Measurements from ENCODE around the gene NLGN1. TPM values are rescaled to one million over a fixed set of nuclear protein-coding genes. Genes with fewer than 3 reads are reported as not detected.

Gene NLGN1
- total and polyA plus RNA-seq, 5 experiments from 2014 or later, result not detected

DNA sequence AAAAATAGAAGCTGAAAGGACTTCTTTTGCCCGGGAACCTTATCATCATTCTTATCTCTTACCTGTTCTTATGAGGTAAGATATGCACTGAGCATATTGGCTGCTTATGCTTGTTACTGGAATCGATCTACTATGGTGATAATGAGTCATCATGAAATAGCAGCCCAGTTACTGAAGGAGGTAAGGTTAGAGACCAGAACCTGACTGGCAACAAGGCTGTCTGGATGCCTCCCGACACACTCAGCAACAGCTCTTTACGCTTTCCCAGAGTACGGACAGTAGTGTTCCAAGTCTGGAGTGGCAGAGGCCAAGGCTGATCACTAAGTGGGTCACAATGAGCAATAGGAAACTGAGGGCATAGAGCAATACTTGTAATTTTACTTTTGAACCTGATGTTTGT, 314.1 kb downstream of the NLGN1 start:
- ATAC-seq (no peak), DNase-seq (no peak)
- Mint-ChIP-seq H3K27ac (no peak overlapping the region), H3K27me3 (no peaks in the 10 kb centered on the region), H3K9me3 (peaks cover 0 to 4% (median 0%) of the 10 kb centered on the region in 9 donors), H3K4me3 (no peak overlapping the region), H3K36me3 (no peaks in the 10 kb centered on the region), H3K4me1 (no peaks in the 10 kb centered on the region)
- POLR2A ChIA-PET, result no interaction called here

- no peak for ATAC-seq
- Mint-ChIP-seq H3K9me3 (peaks cover 0 to 19% (median 0%) of the 10 kb centered on the region in 9 donors), H3K4me3 (no peak overlapping the region), H3K4me1 (no peaks in the 10 kb centered on the region), H3K27me3 (no peaks in the 10 kb centered on the region), H3K36me3 (no peaks in the 10 kb centered on the region), H3K27ac (no peak overlapping the region)
- no peak for DNase-seq
- POLR2A ChIA-PET, result no interaction called here
Observed at GRCh38 chr3:173719585-173719984, 322.0 kb downstream of the NLGN1 start.

GRCh38 chr3:173725507-173725906, 328.0 kb downstream of the NLGN1 start:
- Mint-ChIP-seq H3K4me3 (no peak overlapping the region), H3K9me3 (peaks cover 0 to 14% (median 2%) of the 10 kb centered on the region in 9 donors), H3K27ac (no peak overlapping the region), H3K36me3 (no peaks in the 10 kb centered on the region), H3K27me3 (no peaks in the 10 kb centered on the region), H3K4me1 (no peaks in the 10 kb centered on the region)
- ATAC-seq, result no peak
- POLR2A ChIA-PET, result no interaction called here
- no peak for DNase-seq

DNA sequence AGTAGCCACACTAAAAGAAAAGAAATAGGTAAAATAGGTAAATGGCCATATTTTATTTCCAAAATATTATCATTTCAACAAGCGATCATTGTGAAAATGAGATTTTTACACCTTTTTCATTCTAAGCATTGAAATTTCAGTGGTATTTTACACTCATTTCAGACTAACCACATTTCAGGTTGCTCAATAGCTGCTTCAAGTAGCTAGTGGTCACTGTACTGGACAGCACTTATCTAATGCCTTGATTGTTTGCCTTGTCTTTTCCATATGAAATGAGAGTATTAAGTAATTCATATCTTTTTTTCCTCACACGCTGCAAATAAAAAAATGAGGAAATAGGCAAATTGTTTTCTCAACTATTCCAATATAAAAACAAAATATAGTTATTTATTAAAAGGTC, 332.8 kb downstream of the NLGN1 start:
- no peak overlapping the region for H3K4me3 Mint-ChIP-seq
- no peak for ATAC-seq
- no peak overlapping the region for H3K27ac Mint-ChIP-seq
- no peaks in the 10 kb centered on the region for H3K4me1 Mint-ChIP-seq
- no peaks in the 10 kb centered on the region for H3K36me3 Mint-ChIP-seq
- H3K9me3 Mint-ChIP-seq, result peaks cover 0 to 3% (median 0%) of the 10 kb centered on the region in 9 donors
- DNase-seq, result no peak
- POLR2A ChIA-PET, result no interaction called here
- H3K27me3 Mint-ChIP-seq, result no peaks in the 10 kb centered on the region

DNA sequence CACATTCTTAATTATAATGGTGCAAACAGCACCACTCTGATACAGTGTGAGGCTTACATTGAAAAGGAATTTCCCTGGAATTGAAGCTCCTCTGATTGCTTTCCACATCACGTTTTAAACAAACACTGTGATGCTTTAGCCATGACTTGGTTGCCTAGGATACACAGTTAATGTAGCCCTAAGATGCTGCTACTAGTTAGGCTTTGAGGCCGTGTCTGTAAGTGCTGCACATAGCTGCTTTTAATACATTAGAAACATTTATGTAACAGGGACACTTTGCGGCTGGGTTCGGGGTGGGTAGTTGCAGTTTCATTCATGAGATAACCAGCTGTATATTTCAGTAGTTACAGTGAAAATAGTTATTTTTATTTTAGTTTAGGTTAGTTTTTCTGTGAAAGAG, 334.7 kb downstream of the NLGN1 start:
- POLR2A ChIA-PET, result no interaction called here
- Mint-ChIP-seq H3K4me1 (no peaks in the 10 kb centered on the region), H3K4me3 (no peak overlapping the region), H3K9me3 (peaks cover 0 to 3% (median 0%) of the 10 kb centered on the region in 9 donors), H3K27ac (no peak overlapping the region), H3K36me3 (no peaks in the 10 kb centered on the region), H3K27me3 (no peaks in the 10 kb centered on the region)
- ATAC-seq, result no peak
- DNase-seq, result no peak

DNA sequence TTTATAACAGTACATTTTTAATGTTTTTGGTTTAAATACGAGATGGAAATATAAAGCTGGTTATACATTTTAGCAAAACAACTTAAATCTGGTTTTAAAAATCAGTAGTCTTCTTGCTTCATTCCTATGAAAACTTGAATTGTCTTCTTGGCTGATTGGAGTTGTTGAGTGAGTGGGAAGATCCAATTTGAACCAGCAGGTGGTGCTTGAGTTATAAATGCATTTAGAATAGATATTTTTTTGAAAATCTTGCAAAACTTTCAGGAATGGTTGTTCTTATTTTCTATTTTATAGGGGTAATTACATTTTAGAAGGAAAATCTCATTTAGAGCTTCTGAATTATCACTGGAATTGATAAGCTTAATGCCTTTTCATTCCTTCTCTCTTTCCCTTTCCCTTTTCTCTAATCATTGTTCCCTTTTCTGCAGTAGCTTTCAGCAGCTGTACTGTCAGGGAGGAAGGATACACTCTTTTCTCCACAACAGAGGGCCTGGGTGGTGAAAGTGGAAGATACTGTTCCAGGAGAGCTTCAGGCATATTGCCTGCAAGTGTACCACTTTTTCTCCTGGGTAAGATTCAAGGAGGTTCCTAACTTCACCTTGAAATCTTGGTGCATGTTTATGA, 335.6 kb downstream of the NLGN1 start:
- ATAC-seq (no peak), DNase-seq (no peak)
- Mint-ChIP-seq H3K27me3 (no peaks in the 10 kb centered on the region), H3K27ac (no peak overlapping the region), H3K4me1 (no peaks in the 10 kb centered on the region), H3K4me3 (no peak overlapping the region), H3K9me3 (no peaks in the 10 kb centered on the region), H3K36me3 (no peaks in the 10 kb centered on the region)
- POLR2A ChIA-PET, result no interaction called here

GRCh38 chr3:173734473-173734872, 336.9 kb downstream of the NLGN1 start:
- POLR2A ChIA-PET, result no interaction called here
- Mint-ChIP-seq H3K4me3 (no peak overlapping the region), H3K4me1 (no peaks in the 10 kb centered on the region), H3K36me3 (no peaks in the 10 kb centered on the region), H3K27ac (no peak overlapping the region), H3K27me3 (no peaks in the 10 kb centered on the region), H3K9me3 (peaks cover 0 to 10% (median 0%) of the 10 kb centered on the region in 9 donors)
- DNase-seq, result no peak
- no peak for ATAC-seq

GRCh38 chr3:173734895-173735294, 337.4 kb downstream of the NLGN1 start:
- no peaks in the 10 kb centered on the region for H3K36me3 Mint-ChIP-seq
- no peak for ATAC-seq
- POLR2A ChIA-PET, result no interaction called here
- DNase-seq, result no peak
- peaks cover 0 to 10% (median 0%) of the 10 kb centered on the region in 9 donors for H3K9me3 Mint-ChIP-seq
- H3K27ac Mint-ChIP-seq, result no peak overlapping the region
- no peaks in the 10 kb centered on the region for H3K27me3 Mint-ChIP-seq
- H3K4me3 Mint-ChIP-seq, result no peak overlapping the region
- H3K4me1 Mint-ChIP-seq, result no peaks in the 10 kb centered on the region

DNA sequence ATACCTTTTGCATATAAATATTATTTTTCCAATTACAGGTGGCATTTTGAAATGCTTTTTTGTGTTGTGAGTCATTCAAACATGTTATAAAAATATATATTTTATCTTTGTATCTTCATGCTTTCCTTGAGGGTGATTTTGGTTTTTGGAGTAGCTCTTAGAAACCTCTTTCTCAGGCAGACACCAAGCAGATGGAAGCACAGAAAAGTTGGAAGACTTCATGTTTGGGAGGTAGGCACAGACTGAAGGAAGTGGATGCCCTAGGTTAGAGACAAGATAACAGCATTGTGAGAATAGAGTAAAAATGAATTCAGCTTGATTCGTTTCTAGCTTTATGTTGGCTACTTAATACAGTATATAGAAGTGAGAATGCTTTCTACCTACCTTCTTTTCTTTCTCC, 338.3 kb downstream of the NLGN1 start:
- no peak overlapping the region for H3K27ac Mint-ChIP-seq
- no peaks in the 10 kb centered on the region for H3K36me3 Mint-ChIP-seq
- H3K27me3 Mint-ChIP-seq, result no peaks in the 10 kb centered on the region
- POLR2A ChIA-PET, result no interaction called here
- peaks cover 0 to 10% (median 0%) of the 10 kb centered on the region in 9 donors for H3K9me3 Mint-ChIP-seq
- H3K4me3 Mint-ChIP-seq, result no peak overlapping the region
- ATAC-seq, result no peak
- DNase-seq, result no peak
- no peaks in the 10 kb centered on the region for H3K4me1 Mint-ChIP-seq

GRCh38 chr3:173737167-173737808, 339.7 kb downstream of the NLGN1 start:
- peaks cover 0 to 10% (median 2%) of the 10 kb centered on the region in 9 donors for H3K9me3 Mint-ChIP-seq
- no peaks in the 10 kb centered on the region for H3K36me3 Mint-ChIP-seq
- no peaks in the 10 kb centered on the region for H3K27me3 Mint-ChIP-seq
- ATAC-seq, result no peak
- H3K27ac Mint-ChIP-seq, result no peak overlapping the region
- DNase-seq, result no peak
- H3K4me1 Mint-ChIP-seq, result no peaks in the 10 kb centered on the region
- POLR2A ChIA-PET, result no interaction called here
- H3K4me3 Mint-ChIP-seq, result no peak overlapping the region

- Mint-ChIP-seq H3K4me1 (no peaks in the 10 kb centered on the region), H3K36me3 (no peaks in the 10 kb centered on the region), H3K27me3 (no peaks in the 10 kb centered on the region), H3K4me3 (no peak overlapping the region), H3K27ac (no peak overlapping the region), H3K9me3 (peaks cover 0 to 10% (median 2%) of the 10 kb centered on the region in 9 donors)
- ATAC-seq (no peak), DNase-seq (no peak)
- POLR2A ChIA-PET, result no interaction called here
Observed at GRCh38 chr3:173739726-173740125, 342.2 kb downstream of the NLGN1 start.

DNA sequence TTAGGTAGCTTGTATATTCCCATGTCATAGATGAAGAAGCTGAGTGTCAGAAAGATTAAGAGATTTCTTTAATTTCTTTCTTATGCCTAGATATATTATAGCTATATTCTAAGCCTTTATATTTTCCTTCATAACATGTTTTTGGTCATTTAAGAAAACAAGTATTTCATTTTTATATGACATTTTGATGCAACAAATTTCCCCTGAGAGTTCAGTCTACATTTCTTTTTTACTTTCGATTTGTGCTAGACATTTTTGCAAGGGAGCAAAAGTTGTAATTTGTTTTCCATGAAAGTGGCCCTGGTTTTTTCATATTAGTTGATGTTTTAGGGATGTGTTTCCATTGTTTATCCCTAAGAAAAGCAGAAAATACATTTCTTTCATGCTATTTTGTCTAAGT, 344.9 kb downstream of the NLGN1 start:
- Mint-ChIP-seq H3K4me3 (no peak overlapping the region), H3K27me3 (no peaks in the 10 kb centered on the region), H3K27ac (no peak overlapping the region), H3K9me3 (peaks cover 0 to 10% (median 2%) of the 10 kb centered on the region in 9 donors), H3K4me1 (no peaks in the 10 kb centered on the region), H3K36me3 (no peaks in the 10 kb centered on the region)
- DNase-seq (no peak), ATAC-seq (no peak)
- POLR2A ChIA-PET, result no interaction called here

DNA sequence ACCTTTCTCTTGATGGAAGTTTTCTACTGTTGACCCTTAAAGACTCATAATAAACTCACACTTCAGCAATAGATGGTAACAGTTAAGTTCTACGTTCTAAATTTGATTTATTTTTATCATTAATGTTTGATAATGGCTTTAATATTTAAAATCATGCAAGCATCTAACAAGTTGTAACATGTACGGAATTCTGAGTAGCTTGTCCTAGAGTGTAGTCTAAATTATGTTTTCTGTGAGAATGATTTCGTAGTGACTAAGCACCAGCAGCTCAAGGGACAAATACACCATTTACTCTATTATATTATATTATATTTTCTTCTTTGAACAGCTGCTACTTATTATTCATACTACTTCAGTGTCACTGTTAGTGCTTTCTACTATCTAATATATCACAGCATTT, 345.6 kb downstream of the NLGN1 start:
- DNase-seq, result no peak
- Mint-ChIP-seq H3K4me3 (no peak overlapping the region), H3K27me3 (no peaks in the 10 kb centered on the region), H3K9me3 (peaks cover 0 to 10% (median 2%) of the 10 kb centered on the region in 9 donors), H3K27ac (no peak overlapping the region), H3K4me1 (no peaks in the 10 kb centered on the region), H3K36me3 (no peaks in the 10 kb centered on the region)
- no peak for ATAC-seq
- POLR2A ChIA-PET, result no interaction called here

DNA sequence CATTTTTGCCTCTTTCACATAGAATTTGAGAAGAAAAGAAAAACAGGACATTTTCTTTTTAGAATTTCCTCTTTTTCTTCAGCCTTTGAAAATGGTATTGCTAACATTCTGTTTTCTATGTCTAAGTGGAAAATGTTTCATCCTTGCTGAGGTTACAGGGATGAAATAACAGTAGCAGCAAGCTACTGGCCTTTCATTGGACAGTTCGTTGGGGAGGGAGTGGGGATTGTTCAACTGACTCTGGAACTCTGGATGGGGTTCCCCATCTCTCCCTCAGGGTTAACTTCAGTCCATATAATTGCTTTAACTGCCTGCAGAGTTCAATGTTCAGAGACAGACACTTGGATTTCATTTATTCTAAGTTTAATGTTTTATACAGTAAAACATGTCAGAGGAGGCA, 346.0 kb downstream of the NLGN1 start:
- H3K4me1 Mint-ChIP-seq, result no peaks in the 10 kb centered on the region
- no peak for ATAC-seq
- no peaks in the 10 kb centered on the region for H3K27me3 Mint-ChIP-seq
- DNase-seq, result no peak
- no peak overlapping the region for H3K27ac Mint-ChIP-seq
- POLR2A ChIA-PET, result no interaction called here
- no peak overlapping the region for H3K4me3 Mint-ChIP-seq
- H3K9me3 Mint-ChIP-seq, result peaks cover 0 to 9% (median 2%) of the 10 kb centered on the region in 9 donors
- no peaks in the 10 kb centered on the region for H3K36me3 Mint-ChIP-seq

Data from naive thymus-derived CD8-positive, alpha-beta T cell (primary cell).